Neural cell (in vitro differentiated cells): ENCODE measurements around the gene TEX19. TPM values are rescaled to one million over a fixed set of nuclear protein-coding genes. Genes with fewer than 3 reads are reported as not detected.

Experiments used
- H2AFZ ChIP-seq: fragments of 200-600, 300-800 bp; sonication (generic), shearing (Covaris generic); 2 replicates; pipeline ENCODE4 v1.6.0; 2014; ENCODE audit warnings: low read depth, mild to moderate bottlenecking, antibody characterized with exemption, low read length, moderate library complexity
- H3F3A ChIP-seq: fragments of 200-600 bp; shearing (Covaris generic); 2 replicates; pipeline ENCODE4 v1.6.1; 2016; ENCODE audit warnings: mild to moderate bottlenecking, moderate library complexity, mixed read lengths, antibody characterized with exemption, low read length; ENCODE audit not compliant: insufficient read depth, poor library complexity, severe bottlenecking
- H3K27ac ChIP-seq: fragments of 200-600, 300-800 bp; sonication (generic), shearing (Covaris generic); 2 replicates; pipeline ENCODE4 v1.5.1; 2014; ENCODE audit warnings: mild to moderate bottlenecking, low read length, moderate library complexity
- H3K27me3 ChIP-seq: fragments of 300-800, 200-600 bp; sonication (generic), shearing (Covaris generic); 2 replicates; pipeline ENCODE4 v1.6.0; 2014; ENCODE audit warnings: mild to moderate bottlenecking, low read depth, low read length, moderate library complexity; ENCODE audit not compliant: insufficient read depth
- H3K36me3 ChIP-seq: fragments of 300-800, 200-600 bp; sonication (generic), shearing (Covaris generic); 2 replicates; pipeline ENCODE4 v1.5.1; 2014; ENCODE audit warnings: mild to moderate bottlenecking, antibody characterized with exemption, low read length, moderate library complexity; ENCODE audit not compliant: insufficient read depth
- H3K4me2 ChIP-seq: fragments of 300-800, 200-600 bp; sonication (generic), shearing (Covaris generic); 2 replicates; pipeline ENCODE4 v1.6.0; 2014; ENCODE audit warnings: mild to moderate bottlenecking, low read length
- H3K4me3 ChIP-seq: fragments of 300-800, 200-600 bp; sonication (generic), shearing (Covaris generic); 2 replicates; pipeline ENCODE4 v1.5.1; 2014; ENCODE audit warnings: mild to moderate bottlenecking, low read length, moderate library complexity
- H3K79me2 ChIP-seq: fragments of 200-600 bp; shearing (Covaris generic); replicated peaks from 2 replicates; pipeline ENCODE4 v1.6.0; 2014; ENCODE audit warnings: mild to moderate bottlenecking, low read length, moderate library complexity; ENCODE audit not compliant: insufficient read depth
- H3K9ac ChIP-seq: fragments of 300-800, 200-600 bp; sonication (generic), shearing (Covaris generic); 2 replicates; pipeline ENCODE4 v1.6.1; 2016; ENCODE audit warnings: mild to moderate bottlenecking, low read length, mixed read lengths
- H3K9me2 ChIP-seq: fragments of 200-600 bp; shearing (Covaris generic); 2 replicates; pipeline ENCODE4 v1.6.1; 2016; ENCODE audit warnings: mild to moderate bottlenecking, low read length, mixed read lengths; ENCODE audit not compliant: insufficient read depth
- H3K9me3 ChIP-seq: fragments of 200-600, 300-800 bp; sonication (generic), shearing (Covaris generic); 2 replicates; pipeline ENCODE4 v1.6.1; 2016; ENCODE audit warnings: mild to moderate bottlenecking, mixed run types, low read length, moderate library complexity, mixed read lengths
- H4K20me1 ChIP-seq: fragments of 200-600 bp; shearing (Covaris generic); 2 replicates; pipeline ENCODE4 v1.6.1; 2016; ENCODE audit warnings: mild to moderate bottlenecking, mixed run types; ENCODE audit not compliant: insufficient read depth
- EP300 ChIP-seq: fragments of 450-650 bp; conservative IDR thresholded peaks from 2 replicates; pipeline ENCODE4 v1.6.1; 2014; ENCODE audit warnings: antibody characterized with exemption, mild to moderate bottlenecking, moderate library complexity; ENCODE audit not compliant: poor library complexity, severe bottlenecking
- EZH2 ChIP-seq: fragments of 200-600, 300-800 bp; shearing (Covaris generic), sonication (generic); IDR thresholded peaks from 2 replicates; pipeline ENCODE4 v1.6.1; 2014; ENCODE audit warnings: antibody characterized with exemption, low read length, borderline replicate concordance, mild to moderate bottlenecking; ENCODE audit not compliant: insufficient read depth, poor library complexity, severe bottlenecking
- MXI1 ChIP-seq: fragments of 450-650 bp; conservative IDR thresholded peaks from 2 replicates; pipeline ENCODE4 v1.6.1; 2014; ENCODE audit warnings: antibody characterized with exemption, mild to moderate bottlenecking; ENCODE audit not compliant: poor library complexity, severe bottlenecking
- POLR2AphosphoS5 ChIP-seq: IDR thresholded peaks from 2 replicates; pipeline ENCODE4 v1.6.1; 2012
- RAD21 ChIP-seq: fragments of 450-650 bp; conservative IDR thresholded peaks from 2 replicates; pipeline ENCODE4 v1.6.1; 2014; ENCODE audit warnings: antibody characterized with exemption, mild to moderate bottlenecking, moderate library complexity
- SMC3 ChIP-seq: fragments of 450-650 bp; conservative IDR thresholded peaks from 2 replicates; pipeline ENCODE4 v1.6.1; 2014; ENCODE audit warnings: antibody characterized with exemption, mild to moderate bottlenecking, moderate library complexity; ENCODE audit not compliant: poor library complexity
- TAF1 ChIP-seq: IDR thresholded peaks from 2 replicates; pipeline ENCODE4 v1.6.1; 2012; ENCODE audit warnings: low read depth
- polyA plus RNA-seq: library from polyadenylated mRNA; depleted of rRNA; stranded (reverse); fragments of >200 nt; gene quantifications from 2 replicates; pipeline ENCODE4 v1.2.3, GENCODE V29; 2014
- TF ChIP-seq, protein P1 (sequence below): IDR thresholded peaks from 2 replicates; pipeline ENCODE4 v1.6.1; 2012; ENCODE audit warnings: borderline replicate concordance
- TF ChIP-seq, protein P2 (sequence below): fragments of 450-650 bp; IDR thresholded peaks from 2 replicates; pipeline ENCODE4 v1.5.1; 2014; ENCODE audit warnings: antibody characterized with exemption, mild to moderate bottlenecking, moderate library complexity; ENCODE audit not compliant: poor library complexity, severe bottlenecking

Gene TEX19
- polyA plus RNA-seq, 1 donor from 2014 or later = not detected

DNA sequence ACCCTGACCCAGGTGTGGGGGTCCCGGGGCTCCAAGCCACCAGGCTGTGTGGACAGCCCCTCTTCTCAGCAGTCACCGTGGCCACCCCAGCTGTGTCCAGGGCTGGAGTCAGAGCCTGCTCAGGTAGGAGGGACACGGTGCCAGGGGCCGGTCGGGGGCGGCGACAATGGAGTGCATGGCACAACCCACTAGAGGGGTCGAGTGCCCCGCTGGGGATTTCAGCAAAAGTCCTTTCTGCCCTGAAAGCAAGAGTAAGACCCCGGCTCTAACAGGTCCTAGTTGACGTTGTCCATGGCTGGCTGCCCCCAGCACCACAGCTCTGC, 23.8 kb downstream of the TEX19 start:
- no peak overlapping the region for H3K27ac ChIP-seq
- H2AFZ ChIP-seq = no peak overlapping the region
- H4K20me1 ChIP-seq = no peaks in the 10 kb centered on the region
- H3K36me3 ChIP-seq = no peaks in the 10 kb centered on the region
- no peaks in the 10 kb centered on the region for H3K9me2 ChIP-seq
- no peaks in the 10 kb centered on the region for H3F3A ChIP-seq
- TF ChIP-seq EZH2 = no peak
- no peak for TF ChIP-seq RAD21
- TF ChIP-seq POLR2AphosphoS5 = no peak
- no peaks in the 10 kb centered on the region for H3K27me3 ChIP-seq
- H3K4me2 ChIP-seq = no peak overlapping the region
- no peaks in the 10 kb centered on the region for H3K79me2 ChIP-seq
- no peaks in the 10 kb centered on the region for H3K9me3 ChIP-seq
- H3K4me3 ChIP-seq = no peak overlapping the region
- no peak overlapping the region for H3K9ac ChIP-seq

DNA sequence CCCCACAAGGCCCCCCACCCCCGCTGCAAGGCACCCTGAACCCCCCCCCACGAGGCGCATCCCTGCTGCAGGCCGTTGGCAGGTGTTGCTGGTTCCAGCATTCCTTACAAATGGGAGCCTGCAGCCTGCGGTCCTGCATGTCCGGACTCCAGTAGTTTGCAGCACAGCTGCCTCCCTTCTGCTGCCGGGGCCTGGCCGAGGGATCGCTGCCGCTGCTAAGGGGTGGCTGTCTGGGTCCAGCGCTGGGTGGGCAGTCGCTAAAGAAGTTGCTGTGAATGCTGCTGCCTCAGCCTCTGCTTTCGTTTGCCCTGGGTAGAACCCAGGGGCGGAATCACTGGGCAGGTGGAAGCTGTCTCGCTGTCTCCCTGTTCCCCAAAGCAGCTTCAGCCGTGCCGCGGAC, 24.4 kb downstream of the TEX19 start:
- no peak overlapping the region for H3K4me3 ChIP-seq
- H3K36me3 ChIP-seq = no peaks in the 10 kb centered on the region
- TF ChIP-seq SMC3 = no peak
- TF ChIP-seq MXI1 = no peak
- TF ChIP-seq, protein P1, sequence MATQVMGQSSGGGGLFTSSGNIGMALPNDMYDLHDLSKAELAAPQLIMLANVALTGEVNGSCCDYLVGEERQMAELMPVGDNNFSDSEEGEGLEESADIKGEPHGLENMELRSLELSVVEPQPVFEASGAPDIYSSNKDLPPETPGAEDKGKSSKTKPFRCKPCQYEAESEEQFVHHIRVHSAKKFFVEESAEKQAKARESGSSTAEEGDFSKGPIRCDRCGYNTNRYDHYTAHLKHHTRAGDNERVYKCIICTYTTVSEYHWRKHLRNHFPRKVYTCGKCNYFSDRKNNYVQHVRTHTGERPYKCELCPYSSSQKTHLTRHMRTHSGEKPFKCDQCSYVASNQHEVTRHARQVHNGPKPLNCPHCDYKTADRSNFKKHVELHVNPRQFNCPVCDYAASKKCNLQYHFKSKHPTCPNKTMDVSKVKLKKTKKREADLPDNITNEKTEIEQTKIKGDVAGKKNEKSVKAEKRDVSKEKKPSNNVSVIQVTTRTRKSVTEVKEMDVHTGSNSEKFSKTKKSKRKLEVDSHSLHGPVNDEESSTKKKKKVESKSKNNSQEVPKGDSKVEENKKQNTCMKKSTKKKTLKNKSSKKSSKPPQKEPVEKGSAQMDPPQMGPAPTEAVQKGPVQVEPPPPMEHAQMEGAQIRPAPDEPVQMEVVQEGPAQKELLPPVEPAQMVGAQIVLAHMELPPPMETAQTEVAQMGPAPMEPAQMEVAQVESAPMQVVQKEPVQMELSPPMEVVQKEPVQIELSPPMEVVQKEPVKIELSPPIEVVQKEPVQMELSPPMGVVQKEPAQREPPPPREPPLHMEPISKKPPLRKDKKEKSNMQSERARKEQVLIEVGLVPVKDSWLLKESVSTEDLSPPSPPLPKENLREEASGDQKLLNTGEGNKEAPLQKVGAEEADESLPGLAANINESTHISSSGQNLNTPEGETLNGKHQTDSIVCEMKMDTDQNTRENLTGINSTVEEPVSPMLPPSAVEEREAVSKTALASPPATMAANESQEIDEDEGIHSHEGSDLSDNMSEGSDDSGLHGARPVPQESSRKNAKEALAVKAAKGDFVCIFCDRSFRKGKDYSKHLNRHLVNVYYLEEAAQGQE = no peak
- no peak for TF ChIP-seq EP300
- TF ChIP-seq RAD21 = no peak
- no peak for TF ChIP-seq POLR2AphosphoS5
- TF ChIP-seq TAF1 = no peak
- no peak for TF ChIP-seq EZH2
- TF ChIP-seq, protein P2, sequence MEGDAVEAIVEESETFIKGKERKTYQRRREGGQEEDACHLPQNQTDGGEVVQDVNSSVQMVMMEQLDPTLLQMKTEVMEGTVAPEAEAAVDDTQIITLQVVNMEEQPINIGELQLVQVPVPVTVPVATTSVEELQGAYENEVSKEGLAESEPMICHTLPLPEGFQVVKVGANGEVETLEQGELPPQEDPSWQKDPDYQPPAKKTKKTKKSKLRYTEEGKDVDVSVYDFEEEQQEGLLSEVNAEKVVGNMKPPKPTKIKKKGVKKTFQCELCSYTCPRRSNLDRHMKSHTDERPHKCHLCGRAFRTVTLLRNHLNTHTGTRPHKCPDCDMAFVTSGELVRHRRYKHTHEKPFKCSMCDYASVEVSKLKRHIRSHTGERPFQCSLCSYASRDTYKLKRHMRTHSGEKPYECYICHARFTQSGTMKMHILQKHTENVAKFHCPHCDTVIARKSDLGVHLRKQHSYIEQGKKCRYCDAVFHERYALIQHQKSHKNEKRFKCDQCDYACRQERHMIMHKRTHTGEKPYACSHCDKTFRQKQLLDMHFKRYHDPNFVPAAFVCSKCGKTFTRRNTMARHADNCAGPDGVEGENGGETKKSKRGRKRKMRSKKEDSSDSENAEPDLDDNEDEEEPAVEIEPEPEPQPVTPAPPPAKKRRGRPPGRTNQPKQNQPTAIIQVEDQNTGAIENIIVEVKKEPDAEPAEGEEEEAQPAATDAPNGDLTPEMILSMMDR = no peak
- H3K9ac ChIP-seq = no peak overlapping the region
- H3K9me2 ChIP-seq = no peaks in the 10 kb centered on the region
- no peaks in the 10 kb centered on the region for H3F3A ChIP-seq
- no peaks in the 10 kb centered on the region for H3K79me2 ChIP-seq
- no peak overlapping the region for H3K27ac ChIP-seq
- H3K4me2 ChIP-seq = no peak overlapping the region
- no peaks in the 10 kb centered on the region for H3K27me3 ChIP-seq
- no peak overlapping the region for H2AFZ ChIP-seq
- no peaks in the 10 kb centered on the region for H4K20me1 ChIP-seq
- H3K9me3 ChIP-seq = no peaks in the 10 kb centered on the region
